Panc1 (cell line): ENCODE data around the gene LYPD6.

Experiments
- REST ChIP-seq, 2 experiments: IDR thresholded peaks; 2 replicates each; pipeline ENCODE4 v1.6.1; 2011 to 2012; ENCODE audit warnings: low read depth in 2 of 2, control low read depth in 1 of 2, low read length in 1 of 2, mild to moderate bottlenecking in 1 of 2, moderate library complexity in 1 of 2; ENCODE audit not compliant: insufficient read depth in 1 of 2
- TF ChIP-seq, protein P1 (sequence below): fragments of 450-650 bp; IDR thresholded peaks from 2 replicates; pipeline ENCODE4 v1.5.1; 2017; ENCODE audit warnings: mild to moderate bottlenecking

- TF ChIP-seq, protein P1, sequence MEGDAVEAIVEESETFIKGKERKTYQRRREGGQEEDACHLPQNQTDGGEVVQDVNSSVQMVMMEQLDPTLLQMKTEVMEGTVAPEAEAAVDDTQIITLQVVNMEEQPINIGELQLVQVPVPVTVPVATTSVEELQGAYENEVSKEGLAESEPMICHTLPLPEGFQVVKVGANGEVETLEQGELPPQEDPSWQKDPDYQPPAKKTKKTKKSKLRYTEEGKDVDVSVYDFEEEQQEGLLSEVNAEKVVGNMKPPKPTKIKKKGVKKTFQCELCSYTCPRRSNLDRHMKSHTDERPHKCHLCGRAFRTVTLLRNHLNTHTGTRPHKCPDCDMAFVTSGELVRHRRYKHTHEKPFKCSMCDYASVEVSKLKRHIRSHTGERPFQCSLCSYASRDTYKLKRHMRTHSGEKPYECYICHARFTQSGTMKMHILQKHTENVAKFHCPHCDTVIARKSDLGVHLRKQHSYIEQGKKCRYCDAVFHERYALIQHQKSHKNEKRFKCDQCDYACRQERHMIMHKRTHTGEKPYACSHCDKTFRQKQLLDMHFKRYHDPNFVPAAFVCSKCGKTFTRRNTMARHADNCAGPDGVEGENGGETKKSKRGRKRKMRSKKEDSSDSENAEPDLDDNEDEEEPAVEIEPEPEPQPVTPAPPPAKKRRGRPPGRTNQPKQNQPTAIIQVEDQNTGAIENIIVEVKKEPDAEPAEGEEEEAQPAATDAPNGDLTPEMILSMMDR, result no peak
- no peak for TF ChIP-seq REST (IDR thresholded peaks at IDR 0.05; ENCODE audit: insufficient read depth in 1 of 2, low read depth in 2 of 2, low read length in 1 of 2)
Measured at GRCh38 chr2:149463328-149464002, 133.1 kb downstream of the LYPD6 start.
